ENCODE data around the gene CACNA2D1.

CACNA2D1 gene

DNA sequence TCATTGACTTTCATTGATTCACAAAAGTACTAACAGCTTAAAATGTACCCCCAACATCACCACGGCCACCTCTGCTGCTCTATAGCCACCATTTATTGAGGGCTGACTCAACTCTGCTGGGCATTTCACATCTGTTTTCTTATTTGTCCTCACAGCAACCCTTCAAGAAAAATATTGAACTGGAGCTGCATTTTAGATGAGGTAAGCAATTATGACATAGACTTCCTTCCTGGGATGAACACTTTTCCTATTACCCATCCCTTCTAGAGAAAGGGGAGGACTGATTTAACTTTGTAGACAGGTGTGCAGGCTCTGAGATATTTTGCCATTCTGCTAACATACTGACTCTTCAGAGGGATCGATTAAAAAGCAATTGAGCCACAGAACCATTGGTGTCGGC, 217.4 kb downstream of the CACNA2D1 start:
- DNase-seq (ENCODE audit: low read depth): no peak

DNA sequence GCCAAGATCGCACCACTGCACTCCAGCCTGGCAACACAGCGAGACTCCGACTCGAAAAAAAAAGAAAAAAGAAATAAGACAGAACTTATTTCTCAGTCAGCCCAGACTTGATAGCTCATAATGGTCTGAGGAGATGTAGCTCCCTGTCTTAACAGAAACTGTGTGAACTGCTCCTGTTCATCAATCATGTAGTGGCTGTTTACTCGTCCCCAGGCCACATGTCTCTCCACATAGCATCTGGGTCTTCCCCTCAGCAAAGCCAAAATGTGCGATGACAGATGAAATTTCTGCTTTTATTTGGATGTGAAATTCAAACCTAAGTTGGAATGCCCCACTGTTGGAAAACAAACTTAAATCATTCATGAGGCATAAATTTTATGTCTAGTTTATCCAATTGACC, 219.0 kb downstream of the CACNA2D1 start:
- no peak for DNase-seq (ENCODE audit: low read depth)

DNA sequence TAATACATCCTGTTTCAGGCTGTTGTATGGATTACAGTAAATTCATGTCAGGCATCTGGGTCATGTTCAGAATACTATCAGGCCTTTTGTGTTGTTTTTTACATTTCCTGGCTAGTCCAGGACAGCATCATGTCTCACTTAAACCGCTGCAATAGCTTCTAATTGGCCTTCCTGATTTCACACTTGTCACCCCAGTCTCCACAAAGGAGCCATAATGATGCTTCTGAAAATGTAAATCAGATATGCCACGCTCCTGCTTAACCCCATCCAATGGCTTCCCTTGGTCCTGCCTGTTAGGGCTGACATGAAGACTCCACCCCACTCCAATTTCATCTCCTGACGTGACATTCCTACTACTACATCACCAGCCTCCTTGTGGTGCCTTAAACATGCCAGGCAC, 220.0 kb downstream of the CACNA2D1 start:
- DNase-seq (ENCODE audit: low read depth): no peak

DNA sequence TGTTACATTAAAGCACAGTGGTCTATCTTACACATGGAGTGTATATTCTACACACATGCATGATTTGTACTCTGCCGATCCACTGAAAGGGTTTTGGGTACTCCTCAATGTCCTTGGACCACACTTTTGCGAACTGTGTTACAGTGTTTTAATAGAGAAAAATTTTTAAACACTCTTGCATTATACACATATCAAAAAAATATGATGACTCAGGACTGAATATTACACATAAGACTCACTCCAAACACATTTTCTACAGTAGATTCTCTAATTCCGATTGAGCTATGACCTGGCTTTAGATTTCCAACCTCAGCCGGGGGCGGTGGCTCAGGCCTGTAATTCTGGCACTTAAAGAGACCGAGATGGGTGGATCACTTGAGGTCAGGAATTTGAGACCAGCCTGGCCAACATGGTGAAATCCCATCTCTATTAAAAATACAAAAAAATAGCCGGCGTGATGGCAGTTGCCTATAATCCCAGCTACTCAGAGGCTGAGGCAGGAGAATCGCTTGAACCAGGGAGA, 222.4 kb downstream of the CACNA2D1 start:
- no peak for DNase-seq (ENCODE audit: low read depth)

DNA sequence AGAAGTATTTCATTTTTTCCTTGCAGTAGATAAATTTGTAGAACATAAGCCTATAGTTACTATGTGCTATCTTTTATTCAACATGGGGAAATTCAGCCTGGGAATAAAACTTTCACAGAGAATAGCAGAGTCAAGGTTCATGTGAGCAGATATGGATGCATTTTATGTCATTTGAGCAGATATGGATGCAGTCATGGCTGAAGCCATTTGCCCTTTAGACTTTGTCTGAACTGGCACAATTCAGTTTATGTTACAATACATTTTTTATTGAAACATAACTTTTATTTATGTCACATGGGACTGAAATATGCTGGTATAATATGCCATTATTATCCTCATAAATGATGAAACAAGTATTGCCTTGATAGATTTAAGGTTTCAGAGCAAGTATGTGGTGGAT, 231.1 kb downstream of the CACNA2D1 start:
- no peak for DNase-seq (ENCODE audit: low read depth)

DNA sequence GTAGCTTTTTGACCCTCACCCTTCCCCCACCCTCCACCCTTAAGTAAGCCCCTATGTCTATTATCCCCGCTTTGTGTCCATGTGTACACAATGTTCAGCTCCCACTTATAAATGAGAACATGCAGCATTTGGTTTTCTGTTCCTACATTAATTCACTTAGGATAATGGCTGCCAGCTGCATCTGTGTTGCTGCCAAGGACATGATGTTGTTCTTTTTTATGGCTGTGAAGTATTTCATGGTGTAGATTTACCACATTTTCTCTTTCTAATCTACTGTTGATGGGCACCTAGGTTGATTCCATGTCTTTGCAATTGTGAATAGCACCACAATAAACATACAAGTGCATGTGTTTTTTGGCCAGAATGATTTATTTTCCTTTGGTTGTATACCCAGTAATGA, 232.2 kb downstream of the CACNA2D1 start:
- DNase-seq (ENCODE audit: low read depth): no peak

DNA sequence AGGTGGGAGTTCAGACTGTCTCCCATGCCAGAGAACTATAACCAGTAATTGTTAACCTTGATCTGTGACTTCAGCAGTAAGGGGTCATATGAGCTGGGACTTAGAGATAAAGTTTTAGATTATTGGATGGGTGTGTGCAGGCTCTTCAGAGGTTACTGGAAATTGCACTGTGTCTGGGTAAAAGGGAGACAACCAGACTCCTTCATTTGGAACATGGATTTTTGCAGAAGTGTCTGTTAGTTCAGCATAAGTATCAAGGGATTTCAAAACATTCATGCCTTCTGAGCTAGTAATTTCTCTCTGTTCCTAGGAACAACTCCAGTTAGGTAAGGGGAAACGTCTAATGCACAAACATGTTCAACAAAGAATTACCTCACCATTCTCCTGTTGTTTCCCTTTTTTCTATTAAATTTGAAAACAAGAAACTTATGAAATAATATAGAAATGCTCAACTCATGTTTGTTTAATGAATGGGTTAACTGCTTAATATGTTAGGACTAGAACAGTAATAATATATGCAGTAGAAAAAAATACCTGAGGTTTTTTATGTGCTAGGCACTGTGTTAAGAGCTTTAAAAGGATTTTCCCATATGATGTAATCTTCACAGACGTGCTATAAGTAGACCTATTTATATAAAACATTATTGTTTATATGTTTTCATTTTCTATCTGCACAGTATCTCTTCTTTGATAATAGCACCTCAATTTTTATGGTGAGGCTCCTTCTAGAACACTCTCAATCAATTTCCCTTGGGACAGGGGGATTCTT, 233.0 kb downstream of the CACNA2D1 start:
- no peak for DNase-seq (ENCODE audit: low read depth)

DNA sequence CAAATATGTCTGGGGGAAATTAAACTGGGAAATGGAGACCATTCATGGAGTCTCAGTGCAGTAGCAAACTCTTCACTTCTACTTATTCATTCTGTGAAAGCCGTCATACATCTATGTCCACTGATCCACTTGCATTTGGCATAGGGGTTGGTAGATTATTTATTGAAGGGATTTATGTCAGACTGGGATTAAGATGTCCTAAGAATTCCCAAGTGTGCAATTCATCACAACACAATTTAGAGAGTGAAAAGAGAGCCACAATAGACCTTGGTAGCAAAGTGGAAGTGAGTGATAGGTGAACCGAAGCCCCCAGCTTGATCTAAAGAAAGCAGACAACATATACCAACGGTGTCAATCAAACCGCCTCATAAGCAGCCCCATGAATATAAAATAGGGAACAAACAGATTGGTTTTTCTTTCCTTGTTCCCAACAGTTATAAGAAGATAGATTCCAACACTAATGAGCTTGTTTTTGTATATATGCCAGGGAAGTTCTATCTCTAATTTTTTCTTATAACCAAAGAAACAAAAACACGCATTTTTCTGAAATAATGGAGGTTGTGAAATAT, 234.3 kb downstream of the CACNA2D1 start:
- no peak for DNase-seq (ENCODE audit: low read depth)

DNA sequence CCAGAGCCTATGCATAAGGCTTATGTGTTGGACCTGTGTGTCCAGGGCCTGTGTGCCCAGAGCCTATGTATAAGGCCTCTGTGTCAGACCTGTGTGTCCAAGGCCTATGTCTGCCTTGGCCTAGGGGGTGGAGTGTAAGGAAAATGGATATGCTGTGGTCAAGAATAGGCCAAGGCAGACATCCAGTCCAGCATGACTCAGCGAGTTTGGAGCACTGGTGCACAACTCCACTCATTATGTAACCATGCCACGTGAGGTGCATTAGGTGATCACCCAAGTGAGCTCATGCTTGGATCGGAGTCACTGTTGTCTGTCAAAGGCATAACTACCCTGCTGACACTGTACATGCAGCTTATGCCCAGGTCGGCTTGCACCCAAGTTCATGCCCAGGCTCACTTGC, 238.9 kb downstream of the CACNA2D1 start:
- no peak for DNase-seq (ENCODE audit: low read depth)

DNA sequence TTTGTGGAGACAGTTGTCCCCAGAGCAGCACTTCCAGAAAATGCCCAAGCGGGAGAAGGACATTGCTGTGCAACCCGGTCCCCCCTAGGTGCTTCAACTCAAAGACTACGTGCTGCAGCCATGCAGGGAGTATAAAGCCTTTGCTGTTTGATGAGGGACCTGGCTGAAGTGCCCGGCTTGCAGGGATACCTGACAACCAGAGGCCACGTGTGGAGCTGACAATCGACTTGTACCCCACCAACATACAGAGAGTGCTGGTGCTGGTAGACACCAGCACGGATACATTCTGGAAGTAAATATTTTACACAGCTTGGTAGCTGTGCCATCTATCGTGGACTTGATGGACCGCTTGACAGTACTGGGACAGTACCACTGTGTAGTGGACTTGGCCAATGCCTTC, 240.6 kb downstream of the CACNA2D1 start:
- DNase-seq (ENCODE audit: low read depth): no peak

DNA sequence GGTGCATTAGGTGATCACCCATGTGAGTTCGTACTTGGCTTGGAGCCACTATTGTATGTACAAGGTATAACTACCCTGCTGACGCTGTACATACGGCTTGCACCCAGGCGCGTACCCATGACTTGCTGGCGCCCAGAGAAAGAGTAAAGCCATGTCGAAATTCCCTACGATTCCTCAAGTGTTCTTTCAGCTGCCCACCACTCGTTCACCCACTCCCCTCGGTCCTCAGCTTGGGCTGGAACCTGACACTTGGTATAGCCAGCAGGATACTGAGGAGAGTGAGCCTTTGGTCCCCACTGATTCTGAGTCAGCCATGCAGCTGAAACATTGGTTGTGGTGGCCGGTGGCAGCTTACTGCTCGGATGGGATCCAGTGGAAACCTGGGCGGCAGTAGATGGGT, 241.5 kb downstream of the CACNA2D1 start:
- DNase-seq (ENCODE audit: low read depth): no peak

DNA sequence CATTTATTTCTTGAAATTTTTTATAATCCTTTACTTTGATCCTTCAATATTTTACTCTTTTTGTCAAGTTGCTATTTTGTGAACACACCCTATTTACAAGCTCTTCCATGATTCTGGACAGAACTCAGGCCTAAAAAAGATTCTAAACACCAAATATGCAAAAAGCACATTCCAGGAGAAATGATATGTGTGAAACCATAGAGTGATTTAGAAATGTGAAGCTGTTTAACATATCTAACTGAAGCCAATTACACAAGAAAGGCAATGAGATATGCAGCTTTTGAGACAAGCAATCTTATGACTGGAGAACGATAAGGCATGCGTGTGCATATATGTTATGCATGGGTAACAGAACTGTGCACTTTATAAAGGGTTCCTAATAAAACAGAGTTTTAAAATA, 243.0 kb downstream of the CACNA2D1 start:
- DNase-seq (ENCODE audit: low read depth): no peak

DNA sequence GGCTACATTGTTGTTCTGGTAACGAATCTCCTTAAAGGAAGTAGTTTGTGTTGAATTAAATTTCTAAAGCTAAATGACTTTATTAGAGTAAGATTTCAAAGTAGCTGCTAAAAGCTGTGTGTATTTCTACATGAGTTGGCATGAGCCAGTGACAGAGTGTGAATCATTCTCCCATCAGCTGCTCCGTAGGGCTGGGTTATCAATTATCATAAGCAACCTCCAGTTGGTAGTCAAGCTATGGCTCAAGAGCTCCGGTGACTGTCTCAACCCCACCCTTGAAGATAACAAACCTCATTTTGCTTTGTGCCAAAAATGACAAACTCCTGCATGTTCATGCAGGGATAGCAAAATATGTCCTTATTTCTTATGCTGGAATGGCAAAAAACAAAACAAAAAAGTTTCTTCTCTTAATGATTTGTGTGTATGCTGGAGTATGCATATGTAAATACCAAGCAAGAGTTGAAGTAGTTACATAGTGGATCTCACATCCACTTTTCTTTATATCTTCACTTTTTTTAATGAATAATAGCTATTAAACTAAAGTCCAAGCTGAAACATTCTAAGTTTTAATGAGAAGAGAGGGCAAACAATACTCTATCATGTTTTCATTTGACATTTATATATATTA, 249.4 kb downstream of the CACNA2D1 start:
- DNase-seq (ENCODE audit: low read depth): no peak

DNA sequence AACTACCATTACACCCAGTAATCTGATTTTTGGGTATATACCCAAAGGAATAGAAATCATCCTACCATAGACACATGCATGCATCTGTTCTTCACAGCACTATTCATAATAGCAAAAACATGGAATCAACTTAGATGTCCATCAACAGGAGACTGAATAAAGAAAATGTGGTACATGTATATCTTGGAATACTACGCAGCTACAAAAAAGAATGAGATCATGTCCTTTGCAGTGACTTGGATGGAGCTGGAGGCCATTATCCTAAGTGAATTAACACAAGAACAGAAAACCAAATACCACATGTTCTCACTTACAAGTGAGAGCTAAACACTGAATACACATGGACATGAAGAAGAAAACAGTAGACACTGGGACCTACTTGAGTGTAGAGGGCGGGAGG, 254.9 kb downstream of the CACNA2D1 start:
- no peak for DNase-seq (ENCODE audit: low read depth)

DNA sequence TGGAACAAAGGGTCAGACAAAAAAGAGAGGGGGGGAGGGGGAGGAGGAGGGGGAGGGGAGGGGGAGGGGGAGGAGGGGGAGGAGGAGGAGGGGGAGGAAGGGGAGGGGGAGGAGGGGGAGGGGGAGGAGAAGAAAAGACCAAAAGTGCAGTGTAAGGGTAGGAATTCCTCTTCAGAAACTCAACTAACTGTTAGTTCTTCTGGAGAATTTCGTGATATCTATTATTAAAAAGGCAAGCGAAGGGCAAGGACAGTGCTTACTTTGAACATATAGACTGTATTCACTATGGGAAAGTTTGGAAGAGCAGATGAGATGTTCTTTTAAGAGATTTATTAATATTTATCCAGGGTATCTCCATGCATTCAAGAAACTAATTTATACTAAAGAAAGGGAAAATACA, 258.1 kb downstream of the CACNA2D1 start:
- DNase-seq (ENCODE audit: low read depth): no peak

DNA sequence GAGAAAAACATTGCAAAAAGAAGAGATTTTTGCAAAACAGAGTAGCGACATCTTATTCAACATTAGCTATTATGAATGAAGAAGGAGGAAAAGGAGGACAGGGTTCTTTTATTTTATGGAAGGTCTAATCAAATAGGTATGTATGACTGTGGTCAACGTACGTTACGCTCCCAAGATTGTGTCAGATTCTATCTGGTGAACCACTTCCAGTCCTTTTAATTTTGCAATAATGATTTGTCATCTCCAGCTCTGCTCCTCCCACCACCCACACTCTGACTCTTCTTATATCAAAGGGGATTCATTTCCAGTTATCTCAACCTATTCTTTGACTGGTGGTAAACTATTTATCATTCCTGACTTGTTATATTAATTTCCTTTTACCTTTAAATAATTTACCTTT, 259.9 kb downstream of the CACNA2D1 start:
- no peak for DNase-seq (ENCODE audit: low read depth)

DNA sequence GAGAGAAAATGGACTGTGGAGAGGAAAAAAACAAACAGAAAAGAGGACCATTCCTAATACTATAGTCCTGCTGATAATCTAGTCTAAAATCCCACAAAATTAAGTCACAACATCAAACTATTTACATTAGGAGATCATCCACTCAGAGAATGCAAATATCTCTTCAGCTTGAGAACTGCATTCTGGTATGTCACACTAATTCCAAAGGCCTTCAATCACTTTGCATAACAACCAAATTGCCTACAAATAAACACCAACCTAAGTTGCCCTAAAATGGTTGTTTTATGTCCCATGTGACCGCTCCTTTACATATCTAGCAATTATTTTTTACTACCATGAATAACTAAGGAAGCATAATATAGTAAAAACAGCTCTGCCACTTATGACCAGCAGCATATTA, 264.3 kb downstream of the CACNA2D1 start:
- DNase-seq (ENCODE audit: low read depth): no peak

DNA sequence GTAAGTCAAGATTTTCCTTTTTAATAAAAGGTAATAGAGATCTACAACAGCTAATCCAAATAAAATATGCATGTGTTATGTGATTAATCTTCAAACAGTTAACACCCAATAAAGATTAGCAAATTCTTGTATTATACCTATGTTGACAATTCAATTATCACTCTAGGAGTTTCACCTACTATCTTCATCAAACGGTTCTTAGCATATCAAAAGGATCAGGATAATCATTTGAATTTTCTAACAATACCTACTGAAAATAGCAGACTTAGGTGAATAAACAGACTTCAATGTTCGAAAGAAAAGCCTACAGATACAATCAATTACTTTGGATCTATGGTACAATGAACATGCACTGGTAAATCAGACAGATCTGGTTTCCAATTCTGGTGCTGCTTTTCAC, 268.3 kb downstream of the CACNA2D1 start:
- no peak for DNase-seq (ENCODE audit: low read depth)

DNA sequence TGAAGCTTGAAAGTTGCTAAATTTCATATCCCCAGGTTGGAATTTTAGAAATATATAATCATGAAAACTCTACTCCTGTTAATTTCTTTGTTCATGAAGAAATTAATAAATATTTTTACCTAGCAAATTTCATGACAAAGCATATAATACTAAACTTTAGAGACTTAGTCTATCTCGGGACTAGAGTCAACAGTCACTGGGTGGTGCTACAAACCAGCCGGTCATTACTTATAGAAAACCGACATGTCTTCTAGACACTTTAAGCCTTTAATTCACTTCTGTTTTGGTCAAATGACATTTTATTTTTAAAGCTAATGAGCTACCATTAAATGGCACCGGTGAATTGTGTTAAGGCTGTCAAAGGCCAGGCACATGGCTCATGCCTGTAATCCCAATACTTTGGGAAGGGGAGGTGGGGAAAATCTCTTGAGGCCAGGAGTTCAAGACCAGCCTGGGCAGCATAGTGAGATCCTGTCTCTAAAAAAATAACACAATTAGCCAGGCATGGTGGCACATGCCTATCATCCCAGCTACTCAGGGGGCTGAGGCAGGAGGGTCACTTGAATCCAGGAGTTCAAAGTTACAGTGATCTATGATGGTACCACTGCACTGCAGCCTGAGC, 270.1 kb downstream of the CACNA2D1 start:
- DNase-seq (ENCODE audit: low read depth): no peak

DNA sequence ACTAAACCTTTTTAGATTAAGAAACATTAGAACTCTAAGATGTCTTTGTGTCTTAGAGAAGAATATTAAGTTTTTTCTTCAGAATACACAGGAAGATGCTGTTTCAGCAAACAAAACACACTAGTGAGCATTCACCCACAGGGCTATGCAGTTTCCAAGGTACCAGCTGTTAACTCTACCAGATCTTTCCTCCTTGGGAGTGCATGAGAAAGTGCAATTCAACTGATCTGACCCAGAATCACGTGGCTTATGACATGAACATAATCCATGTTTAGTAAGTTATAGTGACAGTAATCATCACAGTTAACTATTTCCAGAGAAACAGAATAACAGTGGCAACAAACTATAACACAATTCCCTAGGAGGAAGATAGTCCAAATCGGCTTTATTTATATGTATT, 270.7 kb downstream of the CACNA2D1 start:
- no peak for DNase-seq (ENCODE audit: low read depth)

DNA sequence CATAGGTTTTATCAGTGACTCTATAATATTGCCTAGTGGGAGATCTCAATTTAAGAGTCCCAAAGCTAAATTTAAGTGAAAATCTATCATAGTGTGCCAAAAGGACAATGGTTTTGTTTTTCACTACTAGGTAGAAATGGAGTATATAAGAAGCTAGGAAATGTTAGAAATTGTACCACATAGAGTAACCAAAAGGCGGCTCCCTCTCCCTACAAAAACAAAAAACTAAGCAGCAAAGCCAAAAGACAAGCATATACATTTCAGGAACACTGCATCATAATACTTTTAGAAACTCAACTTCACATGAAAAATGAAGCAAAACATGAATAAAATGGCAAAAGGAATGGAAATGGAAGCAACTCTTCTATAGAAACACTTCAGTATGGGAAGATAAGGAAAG, 271.6 kb downstream of the CACNA2D1 start:
- DNase-seq (ENCODE audit: low read depth): no peak

DNA sequence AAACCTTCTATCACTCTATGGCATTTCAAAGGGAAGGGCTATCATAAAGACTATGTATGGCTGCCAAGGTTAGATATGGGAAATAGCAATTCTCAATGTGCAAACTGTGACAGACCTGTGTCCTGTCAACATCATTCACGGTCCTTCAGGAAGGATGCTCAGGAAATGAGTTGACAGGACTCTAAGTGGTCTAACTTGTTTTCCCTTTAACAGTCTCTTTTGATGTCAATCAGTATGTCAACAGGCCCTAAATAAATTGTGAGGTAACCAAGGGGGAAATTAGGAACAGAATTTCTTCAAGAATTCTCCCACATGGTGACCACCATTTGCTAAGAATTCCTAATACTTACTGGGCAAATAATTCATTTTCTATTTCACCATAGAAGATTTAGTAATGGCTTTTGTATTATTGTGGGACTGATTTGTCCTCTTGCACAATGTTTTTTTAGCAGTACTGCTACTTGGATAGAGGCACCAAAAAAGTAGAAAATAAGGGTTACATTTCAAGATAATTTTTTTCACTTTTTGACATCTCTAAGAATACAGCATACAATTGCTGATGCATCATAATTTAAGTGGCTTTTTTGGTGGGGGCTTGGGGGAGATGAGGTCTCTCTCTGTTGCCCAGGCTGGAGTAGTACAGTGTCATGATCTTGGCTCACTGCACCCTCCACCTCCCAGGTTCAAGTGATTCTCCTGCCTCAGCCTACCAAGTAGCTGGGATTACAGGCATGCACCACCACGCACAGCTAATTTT, 275.8 kb downstream of the CACNA2D1 start:
- DNase-seq (ENCODE audit: low read depth): no peak
